EL (cell line): ENCODE measurements around the gene EFCAB8.
"Not testable (repeated sequence)": the region's sequence is repeated elsewhere in the genome, so short reads cannot be mapped to it uniquely, and the experiment has no call there.

Experiments used
- DNase-seq: peaks from one replicate; pipeline ENCODE4 v3.0.0-alpha.2; 2016

The EFCAB8 gene

DNA sequence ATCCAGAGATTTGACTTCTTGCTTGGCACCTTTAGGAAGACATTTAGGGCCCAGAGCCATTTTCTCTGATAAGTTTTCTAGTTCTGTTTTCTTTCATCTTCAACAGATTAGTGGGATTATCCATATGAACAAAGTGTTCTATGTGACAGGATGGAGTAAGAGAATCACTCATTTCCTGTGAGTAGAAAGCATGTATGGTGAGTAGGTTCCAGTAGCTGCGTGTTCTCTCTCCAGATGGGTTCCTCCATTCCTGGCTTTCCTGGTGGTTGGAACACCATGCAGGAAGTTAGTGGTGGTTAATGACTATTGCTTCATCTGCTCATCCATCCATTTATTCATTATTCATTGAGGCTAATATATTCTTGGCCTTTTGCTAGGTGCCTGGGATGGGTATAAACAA lies 54.0 kb downstream of the EFCAB8 start:
- no peak for DNase-seq

DNA sequence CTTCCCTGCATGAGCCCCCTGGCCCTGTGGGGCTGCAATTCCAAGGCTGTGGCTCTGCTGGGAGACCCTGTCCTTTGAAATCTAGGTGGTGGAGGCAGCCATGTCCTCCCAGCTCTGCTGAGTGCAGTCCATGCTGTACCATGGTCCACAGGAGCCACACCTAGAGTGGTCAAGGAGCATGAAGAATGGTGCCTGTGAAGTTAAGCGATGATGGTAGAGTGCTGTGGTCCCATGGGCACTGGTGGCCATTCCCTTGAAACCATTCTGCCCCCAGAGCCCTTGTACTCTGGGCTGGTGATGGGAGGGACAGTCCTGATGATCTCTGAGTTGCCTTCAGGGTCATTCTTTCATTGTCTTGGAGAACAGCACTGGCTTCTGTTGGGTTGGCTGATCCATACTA lies 55.3 kb downstream of the EFCAB8 start:
- DNase-seq = no peak

DNA sequence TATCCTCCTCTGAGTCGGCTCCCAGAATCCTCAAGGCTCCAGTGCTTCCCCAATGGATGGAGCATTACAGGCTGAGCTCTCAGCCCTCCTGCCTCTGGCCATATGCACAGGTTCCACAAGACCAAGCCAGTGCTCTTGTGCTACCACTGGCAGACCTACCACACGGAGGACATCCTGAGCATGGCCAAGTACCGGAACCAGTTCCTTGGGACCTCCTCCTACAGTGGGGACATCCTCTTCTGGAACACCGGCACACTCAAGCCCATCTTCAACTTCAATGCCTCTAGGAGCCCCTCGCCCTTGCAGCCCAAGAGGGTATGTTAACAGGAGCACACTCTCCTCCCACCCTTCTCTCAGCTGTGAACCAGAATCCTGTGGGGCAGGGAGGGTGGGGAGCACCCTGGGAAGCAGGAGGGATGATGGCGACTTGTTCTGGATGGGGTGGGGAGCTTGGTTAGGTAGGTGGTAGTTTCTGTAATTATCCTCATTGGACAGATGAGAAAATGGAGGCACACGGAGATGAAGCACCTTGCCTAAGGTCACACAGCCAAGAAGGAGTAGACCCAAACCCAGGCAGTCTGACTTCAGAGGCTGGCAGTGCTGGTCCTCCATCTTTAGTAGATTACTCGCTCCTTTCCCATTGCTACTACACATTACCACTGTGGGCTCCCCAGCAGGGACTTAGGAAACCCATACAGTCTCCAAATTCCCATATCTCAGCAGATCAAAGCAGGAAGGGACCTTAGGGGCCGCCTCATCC lies 58.6 kb downstream of the EFCAB8 start:
- DNase-seq = no peak

DNA sequence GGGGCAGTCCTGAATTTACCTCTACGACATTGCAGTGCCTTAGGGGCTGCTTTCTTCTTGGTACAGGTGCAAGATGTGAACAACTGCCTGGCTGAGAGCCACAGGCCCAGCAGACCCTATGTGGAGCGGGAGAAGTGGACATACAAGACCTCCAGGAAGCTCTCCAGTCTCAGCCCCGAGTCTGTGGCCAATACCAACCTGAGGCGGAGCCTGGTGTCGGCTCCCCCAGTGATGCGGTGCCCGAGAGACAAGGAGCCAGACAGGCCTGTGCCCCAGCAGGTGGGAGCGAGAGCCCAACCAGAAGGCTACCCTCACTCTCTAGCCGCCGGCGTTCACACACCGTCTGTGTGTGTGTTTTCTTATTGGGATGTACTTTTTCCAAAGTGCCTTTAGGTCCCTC lies 59.6 kb downstream of the EFCAB8 start:
- DNase-seq = no peak

DNA sequence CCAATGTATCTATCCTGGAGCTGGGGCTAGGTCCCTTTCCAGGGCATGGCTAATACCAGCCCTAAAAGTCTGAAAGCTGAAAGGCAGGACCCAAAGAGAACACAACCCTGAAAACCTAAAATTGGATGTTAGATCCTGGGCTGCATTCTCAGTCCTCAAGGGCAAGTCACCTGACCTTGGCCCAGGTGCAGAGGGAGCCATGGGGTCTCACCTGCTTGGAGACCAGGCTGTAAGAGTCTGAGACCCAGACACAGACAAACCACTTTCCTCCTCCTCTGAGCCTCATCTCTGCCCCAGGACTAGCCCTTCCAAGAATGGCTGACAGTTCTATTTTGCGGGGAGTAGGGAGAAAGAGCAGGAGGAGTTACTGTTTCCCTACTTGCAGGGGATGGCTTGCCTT lies 60.0 kb downstream of the EFCAB8 start:
- DNase-seq = no peak

DNA sequence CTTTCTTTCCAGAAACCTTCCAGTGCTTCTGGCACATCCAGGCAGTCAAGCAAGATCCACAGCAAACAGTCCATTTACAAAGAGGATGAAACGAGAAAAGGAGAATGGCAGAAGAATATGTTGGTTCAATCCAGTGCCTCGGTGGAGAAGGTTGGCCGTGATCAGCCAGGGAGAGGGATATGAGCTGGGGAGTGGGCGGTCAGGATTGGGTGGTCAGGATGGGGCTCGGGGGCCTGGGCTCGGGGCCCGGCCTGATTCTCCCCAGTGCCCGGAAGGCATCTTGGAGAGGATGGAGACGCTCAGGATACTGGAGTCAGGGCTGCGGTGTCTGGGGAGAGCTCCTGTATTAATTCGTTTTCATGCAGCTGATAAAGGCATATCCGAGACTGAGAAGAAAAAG lies 61.3 kb downstream of the EFCAB8 start:
- DNase-seq = no peak

DNA sequence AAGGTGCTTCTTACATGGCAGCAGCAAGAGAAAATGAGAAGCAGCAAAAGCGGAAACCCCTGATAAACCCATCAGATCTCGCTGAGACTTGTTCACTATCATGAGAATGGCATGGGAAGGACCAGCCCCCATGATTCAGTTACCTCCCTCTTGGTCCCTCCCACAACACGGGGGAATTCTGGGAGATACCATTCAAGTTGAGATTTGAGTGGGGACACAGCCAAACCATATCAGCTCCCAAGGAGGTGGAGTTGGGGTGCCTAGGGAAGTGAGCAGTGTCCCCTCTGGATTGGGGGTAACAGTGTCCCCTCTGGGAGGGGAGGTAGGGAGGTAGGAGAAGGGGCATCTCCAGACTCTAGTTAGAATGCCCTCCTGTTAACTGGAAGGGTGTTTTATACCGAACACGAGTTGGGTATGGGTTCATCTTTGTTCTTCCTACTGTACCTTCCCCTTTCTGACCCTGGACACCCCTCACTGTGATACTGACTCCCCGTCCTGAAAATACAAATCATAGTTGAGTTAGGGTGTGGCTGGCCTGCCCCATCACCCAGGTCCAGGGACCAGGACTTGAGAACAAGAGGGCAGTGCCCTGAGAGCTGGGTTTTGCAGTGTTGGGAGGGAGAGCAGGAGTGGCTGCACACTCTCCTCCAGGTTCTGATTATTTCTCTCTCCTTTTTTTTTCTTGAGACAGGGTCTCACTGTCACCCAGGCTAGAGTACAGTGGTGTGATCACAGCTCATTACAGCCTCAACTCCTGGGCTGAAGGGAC lies 62.0 kb downstream of the EFCAB8 start:
- no peak for DNase-seq

DNA sequence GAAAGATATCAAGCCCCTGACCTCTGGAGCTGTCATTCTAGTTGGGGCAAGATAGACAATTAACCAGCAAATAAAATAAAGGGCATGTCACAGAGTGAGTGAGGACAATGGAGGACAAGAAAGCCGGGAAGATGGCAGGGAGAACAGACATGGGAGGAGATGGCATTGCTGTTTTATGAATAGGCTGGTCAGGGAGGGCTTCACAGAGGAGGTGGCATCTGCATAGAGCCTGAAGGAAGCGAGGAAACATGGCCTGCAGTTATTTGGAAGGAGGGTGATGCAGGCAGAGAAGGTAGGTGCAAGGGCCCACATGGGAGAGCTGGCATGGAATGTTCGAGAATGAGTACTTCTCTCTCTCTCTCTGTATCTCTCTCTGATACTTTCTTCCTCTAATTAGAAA lies 63.7 kb downstream of the EFCAB8 start:
- DNase-seq = no peak

DNA sequence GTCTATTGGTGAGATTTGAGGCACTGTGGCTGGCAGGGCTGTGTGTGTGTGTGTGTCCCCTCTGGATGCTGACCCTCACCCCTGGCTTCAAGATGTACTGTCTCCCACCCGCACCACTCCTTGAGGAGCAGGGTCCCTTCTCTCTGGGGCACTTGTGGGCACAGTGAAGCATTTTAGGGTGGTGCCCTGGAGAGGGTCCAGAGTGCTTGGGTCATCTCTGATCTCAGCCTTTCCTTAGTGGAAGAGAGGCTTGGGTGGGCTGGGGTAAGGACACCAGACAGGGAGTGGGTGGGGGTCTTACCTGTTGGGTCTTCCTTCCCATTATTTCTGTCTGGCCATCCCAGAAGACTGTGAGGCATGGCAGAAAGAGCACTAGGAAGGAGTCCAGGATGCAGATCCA lies 66.1 kb downstream of the EFCAB8 start:
- DNase-seq = no peak

DNA sequence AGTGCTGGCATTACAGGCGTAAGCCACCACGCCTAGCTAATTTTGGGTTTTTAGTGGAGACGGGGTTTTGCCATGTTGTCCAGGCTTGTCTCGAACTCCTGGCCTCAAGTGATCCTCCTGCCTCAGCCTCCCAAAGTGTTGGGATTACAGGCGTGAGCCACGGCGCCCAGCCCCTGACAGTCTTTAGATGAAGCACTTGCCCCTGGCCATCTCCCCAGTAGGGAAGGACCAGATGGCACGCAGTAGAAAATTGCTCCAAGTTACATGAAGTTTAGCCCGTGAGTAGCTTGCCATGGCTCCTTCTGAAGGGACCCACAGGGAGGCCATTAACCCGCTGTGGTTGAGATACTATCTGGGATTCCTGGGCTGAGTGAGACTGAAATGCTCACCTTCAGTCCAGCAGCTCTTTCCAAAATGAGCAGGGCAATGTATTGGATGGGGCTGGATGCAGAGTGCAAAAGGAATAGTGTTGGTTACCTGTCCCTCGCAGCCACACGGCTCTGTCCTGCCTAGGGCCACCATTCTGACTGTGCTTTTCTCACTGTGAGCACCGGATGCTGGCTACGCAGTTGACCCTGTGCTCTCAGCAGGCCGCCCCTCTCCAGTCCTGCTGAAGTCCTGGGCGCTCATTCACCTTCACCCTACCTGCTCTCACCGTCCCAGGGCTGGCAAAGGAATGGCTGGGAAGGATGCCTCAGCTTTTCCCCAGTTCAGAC lies 66.9 kb downstream of the EFCAB8 start:
- DNase-seq = no peak

DNA sequence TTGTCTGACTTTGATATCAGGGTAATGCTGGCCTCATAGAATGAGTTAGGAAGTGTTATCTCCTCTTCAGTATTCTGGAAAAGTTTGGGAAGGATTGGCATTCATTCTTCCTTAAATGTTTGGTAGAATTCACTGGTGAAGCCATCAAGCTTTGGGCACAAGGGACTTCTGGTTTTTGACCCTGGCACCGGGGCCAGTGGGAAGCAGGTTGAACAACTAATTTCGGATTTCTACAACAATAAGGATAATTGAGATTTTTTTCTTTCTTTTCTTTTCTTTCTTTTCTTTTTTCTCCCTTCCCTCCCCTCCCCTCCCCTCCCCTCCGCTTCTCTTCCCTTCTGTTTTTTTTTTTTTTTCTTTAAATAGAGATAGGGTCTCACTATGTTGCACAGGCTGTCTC lies 70.4 kb downstream of the EFCAB8 start:
- DNase-seq = no peak

DNA sequence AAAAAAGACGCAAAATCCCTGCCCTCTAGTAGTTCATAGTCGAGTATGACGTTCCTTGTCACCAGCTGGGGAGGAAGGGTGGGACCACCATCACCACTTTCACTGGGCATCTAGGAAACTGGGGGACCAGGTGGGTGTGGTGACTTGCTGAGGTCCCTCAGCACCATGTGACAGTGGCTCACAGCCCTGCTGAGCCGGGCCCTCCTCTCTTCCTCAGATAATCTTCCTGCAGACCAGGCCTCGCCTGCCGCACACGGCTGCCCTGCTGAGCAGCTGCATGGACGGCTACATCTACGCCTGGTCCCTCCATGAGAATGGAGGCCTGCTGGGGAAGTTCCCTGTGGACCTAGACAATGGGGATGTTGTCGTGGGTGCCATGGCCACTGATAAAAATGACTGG lies 71.5 kb downstream of the EFCAB8 start:
- DNase-seq = no peak

DNA sequence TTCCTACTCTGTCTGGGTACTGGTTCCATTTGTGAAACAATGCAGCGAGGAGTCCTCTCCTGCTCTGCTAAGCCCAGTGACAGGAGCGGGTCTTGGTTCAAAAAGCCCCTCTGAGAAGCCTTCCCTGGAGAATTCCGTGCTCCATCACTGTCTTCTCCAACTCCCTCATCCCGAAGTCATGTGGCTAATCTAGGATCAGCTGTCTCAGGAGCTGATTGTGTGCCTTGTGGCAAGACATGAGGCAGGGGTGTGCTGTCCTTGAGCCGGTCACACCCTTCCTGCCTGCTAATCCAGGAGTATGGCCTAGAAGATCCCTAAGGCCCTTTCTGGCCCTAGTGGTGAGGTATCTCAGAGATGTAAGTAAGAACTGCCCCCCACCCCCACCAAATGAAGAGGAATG lies 72.0 kb downstream of the EFCAB8 start:
- DNase-seq = no peak

DNA sequence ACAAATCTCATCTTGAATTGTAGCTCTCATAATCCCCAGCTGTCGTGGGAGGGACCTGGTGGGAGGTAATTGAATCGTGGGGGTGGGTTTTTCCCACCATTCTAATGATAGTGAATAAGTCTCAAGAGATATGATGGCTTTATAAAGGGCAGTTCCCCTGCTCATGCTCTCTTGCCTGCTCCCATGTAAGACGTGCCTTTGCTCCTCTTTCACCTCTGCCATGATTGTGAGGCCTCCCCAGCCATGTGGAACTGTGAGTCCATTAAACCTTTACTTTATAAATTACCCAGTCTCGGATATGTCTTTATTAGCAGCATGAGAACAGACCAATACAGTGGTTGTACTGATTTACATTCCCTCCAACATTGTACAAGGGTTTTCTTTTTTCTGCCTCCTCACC lies 75.9 kb downstream of the EFCAB8 start:
- no peak for DNase-seq

DNA sequence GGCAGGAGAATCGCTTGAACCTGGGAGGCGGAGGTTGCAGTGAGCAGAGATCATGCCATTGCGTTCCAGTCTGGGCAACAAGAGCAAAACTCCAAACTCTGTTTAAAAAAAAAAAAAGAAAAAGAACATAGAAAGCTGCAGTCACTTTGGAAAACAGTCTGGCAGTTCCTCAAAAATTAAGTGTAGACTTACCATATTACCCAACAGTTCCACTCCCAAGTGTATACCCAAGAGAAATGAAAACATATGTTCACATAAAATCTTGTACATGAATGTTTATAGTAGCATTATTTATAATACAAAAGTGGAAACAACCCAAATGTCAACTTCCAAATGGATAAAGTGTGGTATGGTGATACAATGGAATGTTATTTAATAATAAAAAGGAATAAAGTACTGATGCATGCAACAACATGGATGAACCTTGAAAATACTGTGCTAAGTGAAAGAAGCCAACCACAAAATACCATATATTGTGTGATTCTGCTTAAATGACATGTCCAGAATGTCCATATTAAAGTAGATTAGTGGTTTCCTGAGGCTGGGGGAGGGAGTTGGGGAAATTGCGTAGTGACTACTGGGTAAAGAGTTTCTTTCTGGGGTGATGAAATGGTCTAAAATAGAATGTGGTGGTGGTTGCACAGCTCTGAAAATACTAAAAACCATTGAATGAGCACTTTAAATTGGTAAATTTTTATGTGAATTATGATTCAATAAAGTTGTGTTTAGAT lies 82.6 kb downstream of the EFCAB8 start:
- no peak for DNase-seq

DNA sequence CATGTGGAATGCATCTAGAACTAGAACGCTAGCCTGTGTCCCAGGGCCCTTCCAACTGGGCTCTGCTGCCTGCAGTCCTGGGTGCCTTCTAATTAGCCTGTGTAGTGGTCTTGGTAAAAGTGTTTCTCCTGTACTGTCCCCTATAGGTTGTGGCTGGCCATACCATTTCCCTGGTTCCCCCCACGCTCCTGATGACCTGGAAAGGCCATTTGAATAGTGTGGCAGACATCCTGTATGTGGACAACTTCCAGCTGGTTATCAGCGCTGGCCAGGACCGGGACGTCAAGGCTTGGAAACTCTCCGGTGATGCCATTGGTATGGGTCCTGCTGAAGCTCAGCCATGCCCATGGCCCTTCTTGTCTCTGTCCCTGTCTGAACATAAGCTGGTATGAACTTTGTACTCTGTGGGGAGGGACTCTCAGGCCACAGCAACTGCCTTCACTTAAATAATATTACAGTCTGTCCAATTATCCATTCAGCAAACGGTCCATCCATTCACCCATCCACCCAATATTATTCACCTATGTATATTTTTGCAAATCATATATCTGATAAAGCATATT lies 84.8 kb downstream of the EFCAB8 start:
- DNase-seq = no peak

DNA sequence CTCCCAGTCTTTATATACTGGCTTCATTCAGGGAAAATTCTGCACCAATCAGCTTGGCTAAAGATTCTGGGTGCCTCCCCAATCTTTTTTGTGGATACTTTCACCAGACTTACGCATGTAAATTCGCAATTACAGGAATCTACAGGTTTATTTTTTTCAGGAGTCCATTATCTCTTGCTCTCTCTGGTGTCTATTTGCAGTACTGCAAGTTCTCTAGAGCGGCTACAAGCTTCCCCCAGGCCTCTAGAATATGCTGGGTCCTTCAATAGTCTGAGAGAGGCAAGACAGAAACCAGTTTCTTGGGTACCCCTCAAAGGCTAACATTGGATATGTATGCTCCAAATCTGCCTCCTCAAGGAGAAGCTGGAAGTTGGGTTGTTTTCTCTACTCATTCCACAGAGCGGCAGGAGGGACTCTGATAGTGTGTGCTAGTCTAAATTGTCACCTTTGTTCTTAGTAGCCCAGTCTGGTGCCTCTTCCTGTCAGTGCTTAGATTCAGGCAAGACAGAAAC lies 87.0 kb downstream of the EFCAB8 start:
- DNase-seq = peak; percentile 23

DNA sequence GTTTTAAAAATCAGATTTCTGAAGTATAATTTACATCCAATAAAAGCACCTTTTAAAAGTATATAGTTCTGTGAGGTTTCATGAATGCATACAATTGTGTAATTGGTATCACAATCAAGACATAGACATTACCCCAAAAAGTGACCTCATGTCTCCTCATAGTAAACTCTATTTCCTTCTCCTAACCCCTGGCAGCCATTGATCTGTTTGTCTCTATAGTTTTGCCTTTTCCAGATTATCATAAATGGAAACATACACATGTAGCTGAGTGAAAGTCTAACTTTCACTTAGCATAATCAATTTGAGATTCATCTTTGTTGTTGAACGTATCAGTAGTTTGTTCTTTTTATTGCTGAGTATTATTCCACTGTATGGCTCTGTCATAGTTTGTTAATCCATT lies 87.9 kb downstream of the EFCAB8 start:
- DNase-seq = no peak

DNA sequence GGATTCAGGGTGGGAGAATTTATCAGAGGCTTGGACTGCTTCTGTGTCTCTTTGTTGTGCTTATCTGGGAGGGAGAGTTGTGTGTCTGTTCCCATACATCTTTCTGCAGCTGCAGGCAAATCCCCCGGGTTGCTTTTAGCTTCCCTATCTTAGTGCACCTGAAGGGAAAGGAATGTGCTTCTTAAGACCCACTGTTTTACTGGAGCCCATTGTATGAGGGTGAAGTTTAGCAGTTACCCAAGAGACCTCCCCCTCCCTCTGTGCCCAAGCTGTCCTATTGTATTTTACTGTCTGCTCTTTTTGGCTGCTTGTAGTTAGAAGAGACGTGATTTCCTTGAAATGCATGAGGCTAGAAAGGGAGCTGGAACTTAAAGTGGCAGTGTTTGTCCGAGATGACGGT lies 91.8 kb downstream of the EFCAB8 start:
- not testable (repeated sequence) for DNase-seq

DNA sequence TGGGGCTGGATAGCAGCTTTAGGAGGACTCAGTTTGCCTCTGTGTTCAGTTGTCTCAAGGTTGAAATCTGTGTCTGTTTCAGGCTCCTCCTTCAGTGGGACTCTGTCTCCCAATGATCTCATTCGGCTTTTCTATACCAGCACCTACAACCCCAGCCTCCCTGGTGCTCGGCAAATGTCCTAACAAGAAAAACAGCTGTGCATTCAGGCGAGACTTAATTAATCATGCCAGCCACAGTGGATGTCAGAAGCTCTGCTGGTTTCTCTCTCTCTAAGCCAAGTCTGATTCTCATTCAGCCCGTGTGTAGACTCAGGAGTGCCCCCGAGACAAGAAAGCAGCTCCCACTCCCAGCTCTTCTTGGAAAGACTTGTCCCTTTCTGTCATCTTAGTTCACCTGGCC lies 98.7 kb downstream of the EFCAB8 start:
- DNase-seq = no peak

DNA sequence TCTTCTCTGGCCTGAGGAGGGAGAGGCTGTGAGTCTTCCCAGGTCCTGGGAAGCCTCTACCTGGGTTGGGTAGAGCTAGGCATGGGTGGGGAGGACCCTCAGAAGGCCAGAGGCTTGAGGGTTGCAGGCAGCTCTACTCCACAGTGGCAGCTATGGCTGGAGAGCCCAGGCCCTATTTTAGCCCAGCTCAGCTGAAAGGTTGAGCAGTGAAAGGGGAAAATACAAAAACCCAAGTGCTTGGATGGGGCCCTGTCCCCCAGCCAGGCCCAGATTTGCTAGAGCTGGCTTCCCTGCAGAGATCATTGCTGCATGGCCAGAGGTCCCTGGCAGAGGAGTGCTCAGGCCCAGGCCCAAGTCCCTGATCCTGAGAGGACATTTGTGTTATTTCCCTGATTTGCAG lies 99.9 kb downstream of the EFCAB8 start:
- DNase-seq = no peak

DNA sequence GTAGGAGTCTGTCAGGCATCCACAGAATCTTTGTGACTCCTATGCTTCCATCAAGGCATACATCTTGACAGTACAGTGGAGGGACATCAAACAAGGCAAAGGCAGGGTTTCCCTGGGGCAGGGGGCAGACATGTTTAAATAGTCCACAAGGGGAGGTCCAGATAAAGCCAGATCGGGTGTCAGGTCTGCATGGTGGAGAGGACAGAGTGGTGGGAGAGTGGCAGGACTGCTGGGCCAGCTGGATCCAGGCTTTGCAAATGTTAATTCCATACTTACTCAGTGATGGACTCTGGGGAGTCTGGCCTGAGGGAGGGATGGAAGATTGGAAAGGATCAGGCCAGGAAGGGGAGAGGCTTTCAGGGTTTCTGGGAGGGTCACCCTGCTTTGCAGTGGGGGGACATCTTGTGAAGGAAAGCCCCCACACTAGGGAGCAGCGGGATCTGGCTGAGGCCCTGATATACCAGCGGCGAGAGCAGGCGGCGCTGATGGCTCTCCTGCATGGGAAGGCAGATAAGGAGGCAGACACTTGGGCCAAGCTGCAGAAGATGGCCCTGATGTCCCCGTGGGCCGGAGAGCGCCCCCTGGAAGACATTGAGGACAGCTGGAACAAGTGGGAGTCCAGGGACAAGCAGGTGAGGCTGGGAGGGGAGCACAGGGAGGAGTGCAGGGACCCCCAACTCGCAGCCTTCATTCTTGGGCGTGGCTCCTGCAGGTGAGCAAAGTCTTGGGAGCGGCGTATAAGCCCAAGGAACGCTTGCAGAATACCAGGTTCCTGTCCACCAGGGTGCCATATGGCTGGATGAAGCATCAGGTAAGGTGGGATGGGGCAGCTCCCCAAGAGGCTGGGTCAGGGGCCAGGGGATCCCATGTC lies 100.9 kb downstream of the EFCAB8 start:
- no peak for DNase-seq
